ELR (cell line): ENCODE data around the gene ZNF880.
A peak's percentile ranks its signal among the peaks of the same experiment; 100 is the strongest.
"Not testable (repeated sequence)": the region's sequence is repeated elsewhere in the genome, so short reads cannot be mapped to it uniquely, and the experiment has no call there.

Experiments used
- DNase-seq: peaks from one replicate; pipeline ENCODE4 v3.0.0-alpha.2; 2015; ENCODE audit warnings: low read depth

The ZNF880 gene

GRCh38 chr19:52369559-52370340 lies at the start of gene ZNF880:
TSS of gene ZNF880 (plus strand) at chr19:52369923. CDS start at chr19:52369966, 43 bp downstream.
- DNase-seq: peak; percentile 93

- no peak for DNase-seq
Observed at GRCh38 chr19:52322429-52322828, 47.3 kb upstream of the ZNF880 start.

- no peak for DNase-seq
Observed at GRCh38 chr19:52331757-52332156, 38.0 kb upstream of the ZNF880 start.

- no peak for DNase-seq
Observed at GRCh38 chr19:52335768-52336116, 34.0 kb upstream of the ZNF880 start.

- DNase-seq: peak; percentile 78
Observed at GRCh38 chr19:52336117-52336790, 33.5 kb upstream of the ZNF880 start, which contains the start of gene ZNF610. TSS of gene ZNF610 (plus strand) at chr19:52336243. CDS start at chr19:52349173, 12,930 bp downstream.

GRCh38 chr19:52336791-52337381 lies 32.8 kb upstream of the ZNF880 start:
- peak; percentile 7 for DNase-seq

GRCh38 chr19:52339022-52339421 lies 30.7 kb upstream of the ZNF880 start:
- DNase-seq: not testable (repeated sequence)

GRCh38 chr19:52343548-52343947 lies 26.2 kb upstream of the ZNF880 start:
- DNase-seq: peak; percentile 51

GRCh38 chr19:52345162-52345561 lies 24.6 kb upstream of the ZNF880 start:
- DNase-seq: no peak

- DNase-seq: no peak
Observed at GRCh38 chr19:52351512-52351911, 18.2 kb upstream of the ZNF880 start.

- no peak for DNase-seq
Observed at GRCh38 chr19:52366414-52366824, 3.3 kb upstream of the ZNF880 start.

- DNase-seq: no peak
Observed at GRCh38 chr19:52370341-52370710, 603 bp downstream of the ZNF880 start.

- no peak for DNase-seq
Observed at GRCh38 chr19:52391135-52391534, 21.4 kb downstream of the ZNF880 start.

- peak; percentile 95 for DNase-seq
Observed at GRCh38 chr19:52397310-52398080, 27.8 kb downstream of the ZNF880 start, which contains the start of gene ZNF528. TSS of gene ZNF528 (plus strand) at chr19:52397849. CDS start at chr19:52402014, 4,165 bp downstream.

GRCh38 chr19:52398081-52398441 lies 28.3 kb downstream of the ZNF880 start:
- peak; percentile 30 for DNase-seq

GRCh38 chr19:52410276-52410675 lies 40.6 kb downstream of the ZNF880 start:
- no peak for DNase-seq

GRCh38 chr19:52415711-52416110 lies 46.0 kb downstream of the ZNF880 start:
- DNase-seq: no peak

GRCh38 chr19:52428937-52429336 lies 59.2 kb downstream of the ZNF880 start, which contains the start of gene ZNF534:
TSS of gene ZNF534 (plus strand) at chr19:52429148. CDS start at chr19:52431475, 2,327 bp downstream.
- DNase-seq: no peak
